Esophagus muscularis mucosa (tissue), 4 donors: ENCODE data around the gene FITM1.

ENCODE experiments used
- CTCF ChIP-seq, 3 experiments: fragments of 200-600 bp in 2 of 3; fragments of 450-650 bp in 1 of 3; sonication (generic) in 2 of 3; IDR thresholded peaks; one replicate each; pipeline ENCODE4 v1.5.1; 2017 to 2019; ENCODE audit warnings: antibody characterized with exemption in 3 of 3, mild to moderate bottlenecking in 2 of 3, moderate library complexity in 1 of 3
- EP300 ChIP-seq: sonication (generic); formaldehyde crosslinking; IDR thresholded peaks from one replicate; pipeline ENCODE4 v1.6.1; 2017; ENCODE audit warnings: antibody characterized with exemption
- POLR2AphosphoS5 ChIP-seq, 2 donors: sonication (generic); formaldehyde crosslinking; IDR thresholded peaks; one replicate each; pipeline ENCODE4 v1.6.1; 2017; ENCODE audit warnings: antibody characterized with exemption in 2 of 2

GRCh38 chr14:24146453-24146977 lies 16.1 kb downstream of the FITM1 start, which contains the start of gene PSME2:
- no peak for TF ChIP-seq CTCF (IDR thresholded peaks at IDR 0.05)
- no peak for TF ChIP-seq EP300
- peak; percentile 29 to 71 for TF ChIP-seq POLR2AphosphoS5 (IDR thresholded peaks at IDR 0.05)
